ENCODE results near the gene TMTC4. TPM values are rescaled to one million over a fixed set of nuclear protein-coding genes. Genes with fewer than 3 reads are reported as not detected.

TMTC4 gene
- total RNA-seq, 1 donor from 2014 or later, result 21.0 TPM

- TF ChIP-seq CTCF (IDR thresholded peaks at IDR 0.05), result no peak
- Mint-ChIP-seq H3K4me1 (ENCODE audit: unreplicated experiment) (no peaks in the 10 kb centered on the region), H3K36me3 (ENCODE audit: unreplicated experiment) (no peaks in the 10 kb centered on the region), H3K9me3 (ENCODE audit: unreplicated experiment) (no peaks in the 10 kb centered on the region), H3K27ac (ENCODE audit: unreplicated experiment) (no peak overlapping the region), H3K4me3 (ENCODE audit: unreplicated experiment) (no peak overlapping the region), H3K27me3 (ENCODE audit: unreplicated experiment) (no peaks in the 10 kb centered on the region)
- DNase-seq (ENCODE audit: extremely low spot score, unreplicated experiment), result no peak
Measured at GRCh38 chr13:100594255-100594654, 80.3 kb downstream of the TMTC4 start.

GRCh38 chr13:100589178-100589725 is 85.3 kb downstream of the TMTC4 start:
- Mint-ChIP-seq H3K9me3 (ENCODE audit: unreplicated experiment) (no peaks in the 10 kb centered on the region), H3K27ac (ENCODE audit: unreplicated experiment) (peak overlapping the region; percentile 62), H3K4me1 (ENCODE audit: unreplicated experiment) (peaks cover 10% of the 10 kb centered on the region), H3K27me3 (ENCODE audit: unreplicated experiment) (no peaks in the 10 kb centered on the region), H3K36me3 (ENCODE audit: unreplicated experiment) (no peaks in the 10 kb centered on the region), H3K4me3 (ENCODE audit: unreplicated experiment) (peak overlapping the region; percentile 75)
- DNase-seq (ENCODE audit: extremely low spot score, unreplicated experiment), result no peak
- no peak for TF ChIP-seq CTCF (IDR thresholded peaks at IDR 0.05)

GRCh38 chr13:100588331-100589177 is 86.0 kb downstream of the TMTC4 start, which contains the start of gene GGACT:
TSS of gene GGACT (minus strand) at chr13:100588789. CDS start at chr13:100532591, 56,198 bp downstream.
- Mint-ChIP-seq H3K4me1 (ENCODE audit: unreplicated experiment) (peaks cover 10% of the 10 kb centered on the region), H3K4me3 (ENCODE audit: unreplicated experiment) (peak within 1 kb of the TSS; percentile 75), H3K27me3 (ENCODE audit: unreplicated experiment) (no peaks in the 10 kb centered on the region), H3K36me3 (ENCODE audit: unreplicated experiment) (no peaks in the 10 kb centered on the region), H3K9me3 (ENCODE audit: unreplicated experiment) (no peaks in the 10 kb centered on the region), H3K27ac (ENCODE audit: unreplicated experiment) (peak within 1 kb of the TSS; percentile 62)
- TF ChIP-seq CTCF (IDR thresholded peaks at IDR 0.05), result peak; percentile 84
- peak; percentile 92 for DNase-seq (ENCODE audit: extremely low spot score, unreplicated experiment)

GRCh38 chr13:100584896-100585295 is 89.7 kb downstream of the TMTC4 start:
- Mint-ChIP-seq H3K4me1 (ENCODE audit: unreplicated experiment) (peaks cover 10% of the 10 kb centered on the region), H3K27ac (ENCODE audit: unreplicated experiment) (no peak overlapping the region), H3K9me3 (ENCODE audit: unreplicated experiment) (peaks cover 8% of the 10 kb centered on the region), H3K27me3 (ENCODE audit: unreplicated experiment) (no peaks in the 10 kb centered on the region), H3K4me3 (ENCODE audit: unreplicated experiment) (no peak overlapping the region), H3K36me3 (ENCODE audit: unreplicated experiment) (peaks cover 23% of the 10 kb centered on the region)
- TF ChIP-seq CTCF (IDR thresholded peaks at IDR 0.05), result no peak
- no peak for DNase-seq (ENCODE audit: extremely low spot score, unreplicated experiment)

GRCh38 chr13:100581504-100581903 is 93.1 kb downstream of the TMTC4 start:
- no peak for TF ChIP-seq CTCF (IDR thresholded peaks at IDR 0.05)
- H3K4me3 Mint-ChIP-seq (ENCODE audit: unreplicated experiment), result no peak overlapping the region
- DNase-seq (ENCODE audit: extremely low spot score, unreplicated experiment), result no peak
- no peaks in the 10 kb centered on the region for H3K27me3 Mint-ChIP-seq (ENCODE audit: unreplicated experiment)
- H3K4me1 Mint-ChIP-seq (ENCODE audit: unreplicated experiment), result no peaks in the 10 kb centered on the region
- H3K36me3 Mint-ChIP-seq (ENCODE audit: unreplicated experiment), result peaks cover 24% of the 10 kb centered on the region
- peaks cover 8% of the 10 kb centered on the region for H3K9me3 Mint-ChIP-seq (ENCODE audit: unreplicated experiment)
- H3K27ac Mint-ChIP-seq (ENCODE audit: unreplicated experiment), result no peak overlapping the region
